ENCODE results near the gene TXNDC17.

DNA sequence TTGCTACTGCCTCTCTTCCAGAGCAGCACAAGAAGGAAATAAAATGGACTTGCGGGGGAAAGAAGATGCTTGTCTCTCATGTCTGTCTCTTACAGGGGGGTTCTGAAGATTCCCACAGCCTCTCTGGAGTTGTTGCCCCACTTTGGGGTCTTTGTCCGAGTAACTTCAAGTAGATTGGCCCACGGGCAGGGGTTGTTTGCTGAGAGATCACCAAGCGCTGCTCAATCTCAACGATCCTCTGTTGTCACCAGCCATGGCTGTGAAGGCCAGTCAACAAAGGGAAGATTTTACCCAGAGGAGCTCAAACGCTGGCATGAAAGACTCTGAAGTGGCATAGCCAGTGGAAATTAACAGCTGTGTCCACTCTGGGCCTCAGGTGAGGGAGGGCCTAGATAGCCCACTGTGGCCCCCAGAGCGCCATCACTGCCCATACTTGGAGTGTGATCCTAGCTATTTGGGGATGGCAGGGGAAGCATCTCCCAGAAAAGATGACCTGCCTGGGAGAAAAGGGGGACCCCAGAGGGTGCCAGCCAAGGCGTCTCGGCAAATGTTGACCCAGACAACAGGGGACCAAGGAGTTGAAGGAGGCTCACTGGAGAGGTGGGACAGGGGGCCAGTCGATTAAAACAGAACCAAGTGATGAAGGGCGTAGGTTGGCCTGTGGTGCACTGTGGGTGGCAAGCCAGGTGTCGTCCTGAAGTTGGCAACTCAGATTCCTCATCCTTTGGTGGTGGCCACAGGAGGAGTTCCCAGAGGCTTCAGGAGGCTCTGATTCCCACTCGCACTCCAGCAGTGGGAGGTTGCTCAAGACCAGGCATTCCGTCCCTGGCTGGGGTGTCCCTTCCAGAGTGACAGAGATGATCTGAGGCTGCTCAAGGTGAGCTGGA, 44.3 kb downstream of the TXNDC17 start:
- TF ChIP-seq POLR2AphosphoS5 (IDR thresholded peaks at IDR 0.05; ENCODE audit: insufficient read depth in 1 of 2, low read depth in 1 of 2), result no peak
- TF ChIP-seq POLR2A (IDR thresholded peaks at IDR 0.05), result no peak
